Astrocyte (in vitro differentiated cells and primary cell): Measurements from ENCODE around the gene LRP1B.

Experiments used
- EZH2 ChIP-seq: IDR thresholded peaks from 2 replicates; pipeline ENCODE4 v1.6.1; 2012; ENCODE audit warnings: mild to moderate bottlenecking, low read length, inconsistent platforms; ENCODE audit not compliant: insufficient read depth
- TF ChIP-seq, protein P1 (sequence below): IDR thresholded peaks from 2 replicates; pipeline ENCODE4 v1.5.1; 2011; ENCODE audit warnings: low read depth, mild to moderate bottlenecking, inconsistent platforms, low read length, moderate library complexity; ENCODE audit not compliant: insufficient read depth

GRCh38 chr2:142131010-142131669 is at the start of gene LRP1B:
- TF ChIP-seq, protein P1, sequence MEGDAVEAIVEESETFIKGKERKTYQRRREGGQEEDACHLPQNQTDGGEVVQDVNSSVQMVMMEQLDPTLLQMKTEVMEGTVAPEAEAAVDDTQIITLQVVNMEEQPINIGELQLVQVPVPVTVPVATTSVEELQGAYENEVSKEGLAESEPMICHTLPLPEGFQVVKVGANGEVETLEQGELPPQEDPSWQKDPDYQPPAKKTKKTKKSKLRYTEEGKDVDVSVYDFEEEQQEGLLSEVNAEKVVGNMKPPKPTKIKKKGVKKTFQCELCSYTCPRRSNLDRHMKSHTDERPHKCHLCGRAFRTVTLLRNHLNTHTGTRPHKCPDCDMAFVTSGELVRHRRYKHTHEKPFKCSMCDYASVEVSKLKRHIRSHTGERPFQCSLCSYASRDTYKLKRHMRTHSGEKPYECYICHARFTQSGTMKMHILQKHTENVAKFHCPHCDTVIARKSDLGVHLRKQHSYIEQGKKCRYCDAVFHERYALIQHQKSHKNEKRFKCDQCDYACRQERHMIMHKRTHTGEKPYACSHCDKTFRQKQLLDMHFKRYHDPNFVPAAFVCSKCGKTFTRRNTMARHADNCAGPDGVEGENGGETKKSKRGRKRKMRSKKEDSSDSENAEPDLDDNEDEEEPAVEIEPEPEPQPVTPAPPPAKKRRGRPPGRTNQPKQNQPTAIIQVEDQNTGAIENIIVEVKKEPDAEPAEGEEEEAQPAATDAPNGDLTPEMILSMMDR: no peak
- no peak for TF ChIP-seq EZH2
